ENCODE measurements around the gene RAD51B. TPM values are rescaled to one million over a fixed set of nuclear protein-coding genes. Genes with fewer than 3 reads are reported as not detected.

The RAD51B gene
- polyA plus RNA-seq, 1 donor (not counting 4 experiments of a cell fraction or from before 2014, with no cell fraction given), result 13.3 TPM

GRCh38 chr14:68208626-68209317 is 389.2 kb downstream of the RAD51B start:
- Histone ChIP-seq H4K20me1 (ENCODE audit: control insufficient read depth, extremely low read depth, insufficient read depth, low read length) (no peaks in the 10 kb centered on the region), H3K9ac (ENCODE audit: control insufficient read depth, extremely low read depth, insufficient read depth, low read length) (no peak overlapping the region), H3K36me3 (ENCODE audit: control insufficient read depth in 2 of 2, extremely low read depth in 1 of 2, insufficient read depth in 2 of 2, low read length in 2 of 2) (no peaks in the 10 kb centered on the region), H3K4me3 (ENCODE audit: control insufficient read depth in 2 of 3, extremely low read depth in 1 of 3, insufficient read depth in 2 of 3, low read depth in 1 of 3, low read length in 3 of 3) (no peak overlapping the region), H3K79me2 (ENCODE audit: control insufficient read depth, insufficient read depth, low read length) (no peaks in the 10 kb centered on the region), H3K27me3 (ENCODE audit: control insufficient read depth, extremely low read depth, insufficient read depth, low read length) (no peaks in the 10 kb centered on the region), H2AFZ (ENCODE audit: control insufficient read depth, low read length) (no peak overlapping the region), H3K27ac (ENCODE audit: control insufficient read depth, insufficient read depth, low read length) (no peak overlapping the region), H3K9me3 (ENCODE audit: control insufficient read depth, low read depth, low read length) (no peaks in the 10 kb centered on the region), H3K4me2 (ENCODE audit: control insufficient read depth, extremely low read depth, insufficient read depth, low read depth, low read length) (no peak overlapping the region), H3K9me1 (ENCODE audit: control insufficient read depth, extremely low read depth, insufficient read depth, low read length) (no peaks in the 10 kb centered on the region), H3K4me1 (ENCODE audit: control insufficient read depth, extremely low read depth, insufficient read depth, low read length) (peaks cover 12% of the 10 kb centered on the region)
- TF ChIP-seq EZH2 (IDR thresholded peaks at IDR 0.05; ENCODE audit: low read length), result no peak
- TF ChIP-seq, protein P1, sequence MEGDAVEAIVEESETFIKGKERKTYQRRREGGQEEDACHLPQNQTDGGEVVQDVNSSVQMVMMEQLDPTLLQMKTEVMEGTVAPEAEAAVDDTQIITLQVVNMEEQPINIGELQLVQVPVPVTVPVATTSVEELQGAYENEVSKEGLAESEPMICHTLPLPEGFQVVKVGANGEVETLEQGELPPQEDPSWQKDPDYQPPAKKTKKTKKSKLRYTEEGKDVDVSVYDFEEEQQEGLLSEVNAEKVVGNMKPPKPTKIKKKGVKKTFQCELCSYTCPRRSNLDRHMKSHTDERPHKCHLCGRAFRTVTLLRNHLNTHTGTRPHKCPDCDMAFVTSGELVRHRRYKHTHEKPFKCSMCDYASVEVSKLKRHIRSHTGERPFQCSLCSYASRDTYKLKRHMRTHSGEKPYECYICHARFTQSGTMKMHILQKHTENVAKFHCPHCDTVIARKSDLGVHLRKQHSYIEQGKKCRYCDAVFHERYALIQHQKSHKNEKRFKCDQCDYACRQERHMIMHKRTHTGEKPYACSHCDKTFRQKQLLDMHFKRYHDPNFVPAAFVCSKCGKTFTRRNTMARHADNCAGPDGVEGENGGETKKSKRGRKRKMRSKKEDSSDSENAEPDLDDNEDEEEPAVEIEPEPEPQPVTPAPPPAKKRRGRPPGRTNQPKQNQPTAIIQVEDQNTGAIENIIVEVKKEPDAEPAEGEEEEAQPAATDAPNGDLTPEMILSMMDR (optimal IDR thresholded peaks at IDR 0.05 in 1 of 3, IDR thresholded peaks at IDR 0.05 in 1 of 3, conservative IDR thresholded peaks at IDR 0.05 in 1 of 3; ENCODE audit: extremely low read depth in 1 of 3, insufficient read depth in 2 of 3, low read length in 3 of 3), result no peak
- DNase-seq (ENCODE audit: low read depth, low spot score) (no peak), FAIRE-seq (no peak)
- dilution Hi-C loops (cut with MboI; ENCODE audit: extremely low pct_ligation_motif_present, low sequenced_read_pairs), result no loop called here

DNA sequence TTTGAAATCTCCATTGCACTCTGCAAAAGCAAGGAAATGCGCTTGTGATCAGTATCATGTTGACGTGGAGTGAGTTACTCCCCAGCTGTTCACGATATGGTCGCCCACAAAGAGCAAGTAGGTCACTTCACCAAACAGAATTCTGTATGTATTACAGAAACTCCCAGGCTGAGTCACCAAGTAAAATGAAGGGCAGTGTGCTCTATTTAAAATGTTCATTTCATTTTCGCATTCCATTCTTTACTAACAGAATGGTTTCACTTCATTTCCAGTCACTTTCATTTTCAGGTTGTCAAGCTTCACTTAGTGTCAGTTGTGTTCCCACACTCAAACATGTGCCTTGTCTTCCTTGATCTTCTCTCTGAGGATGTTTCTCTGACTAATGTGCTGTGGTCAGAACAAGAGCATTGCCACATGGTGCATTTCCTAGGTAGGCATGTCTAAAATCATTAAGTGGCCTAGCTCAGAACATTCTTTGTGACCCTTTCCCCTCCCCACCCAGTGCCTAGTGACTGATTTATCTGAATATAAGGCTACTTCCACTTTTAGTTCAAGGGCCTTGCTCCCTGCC is 391.2 kb downstream of the RAD51B start:
- FAIRE-seq, result peak; percentile 92
- H3K4me2 ChIP-seq (ENCODE audit: control insufficient read depth, extremely low read depth, insufficient read depth, low read depth, low read length), result peak overlapping the region; percentile 55
- H3K79me2 ChIP-seq (ENCODE audit: control insufficient read depth, insufficient read depth, low read length), result no peaks in the 10 kb centered on the region
- H3K9me1 ChIP-seq (ENCODE audit: control insufficient read depth, extremely low read depth, insufficient read depth, low read length), result no peaks in the 10 kb centered on the region
- TF ChIP-seq, protein P1 (optimal IDR thresholded peaks at IDR 0.05 in 1 of 3, IDR thresholded peaks at IDR 0.05 in 1 of 3, conservative IDR thresholded peaks at IDR 0.05 in 1 of 3; ENCODE audit: extremely low read depth in 1 of 3, insufficient read depth in 2 of 3, low read length in 3 of 3), result no peak
- no peak for TF ChIP-seq EZH2 (IDR thresholded peaks at IDR 0.05; ENCODE audit: low read length)
- H3K36me3 ChIP-seq (ENCODE audit: control insufficient read depth in 2 of 2, extremely low read depth in 1 of 2, insufficient read depth in 2 of 2, low read length in 2 of 2), result no peaks in the 10 kb centered on the region
- H3K4me1 ChIP-seq (ENCODE audit: control insufficient read depth, extremely low read depth, insufficient read depth, low read length), result peaks cover 12% of the 10 kb centered on the region
- dilution Hi-C loops (cut with MboI; ENCODE audit: extremely low pct_ligation_motif_present, low sequenced_read_pairs), result no loop called here
- no peaks in the 10 kb centered on the region for H3K9me3 ChIP-seq (ENCODE audit: control insufficient read depth, low read depth, low read length)
- no peaks in the 10 kb centered on the region for H3K27me3 ChIP-seq (ENCODE audit: control insufficient read depth, extremely low read depth, insufficient read depth, low read length)
- peak overlapping the region in 2 of 3 experiments; percentile 2 to 23 for H3K4me3 ChIP-seq (ENCODE audit: control insufficient read depth in 2 of 3, extremely low read depth in 1 of 3, insufficient read depth in 2 of 3, low read depth in 1 of 3, low read length in 3 of 3)
- peak overlapping the region; percentile 39 for H3K27ac ChIP-seq (ENCODE audit: control insufficient read depth, insufficient read depth, low read length)
- H3K9ac ChIP-seq (ENCODE audit: control insufficient read depth, extremely low read depth, insufficient read depth, low read length), result peak overlapping the region; percentile 10
- H4K20me1 ChIP-seq (ENCODE audit: control insufficient read depth, extremely low read depth, insufficient read depth, low read length), result no peaks in the 10 kb centered on the region
- peak overlapping the region; percentile 37 for H2AFZ ChIP-seq (ENCODE audit: control insufficient read depth, low read length)
- DNase-seq (ENCODE audit: low read depth, low spot score), result peak; percentile 30

Data from keratinocyte (primary cell).